PC-3 (cell line): ENCODE results near the gene GDI2. TPM values are rescaled to one million over a fixed set of nuclear protein-coding genes. Genes with fewer than 3 reads are reported as not detected.

Source experiments
- ATAC-seq: fragments of 200-7000 bp; cut with Tn5 transposase; 2 replicates; pipeline ENCODE4 v1.9.1; 2020; ENCODE audit warnings: mild to moderate bottlenecking, moderate library complexity
- BruUV-seq: library from RNA; stranded (reverse); fragments of 400-500 nt; replicated peaks from 2 replicates; lab custom pipeline; 2021; lab: Mats Ljungman, UMichigan
- CTCF ChIA-PET: fragments of 300-600 bp; sonication (Branson Sonifier 250); formaldehyde crosslinking; loops from one replicate; lab custom pipeline; 2022; ENCODE audit warnings: antibody characterized with exemption; lab: Charles Lee
- POLR2A ChIA-PET: fragments of 300-600 bp; sonication (Branson Sonifier 250); formaldehyde crosslinking; loops from one replicate; lab custom pipeline; 2022; ENCODE audit warnings: antibody characterized with exemption; ENCODE audit not compliant: unreplicated experiment; lab: Charles Lee
- DNase-seq: peaks from one replicate; pipeline ENCODE4 v3.0.0-alpha.2; 2015
- H2AFZ ChIP-seq: fragments of 300-600 bp; sonication (generic); 2 replicates; pipeline ENCODE4 v1.6.0; 2016; ENCODE audit warnings: antibody characterized with exemption, low read length
- H3F3A ChIP-seq: fragments of 300-600 bp; sonication (generic); one replicate; pipeline ENCODE4 v1.6.0; 2017; ENCODE audit warnings: antibody characterized with exemption, low read length, control low read depth, mild to moderate bottlenecking; ENCODE audit not compliant: unreplicated experiment
- H3K27ac ChIP-seq: fragments of 300-600 bp; sonication (generic); 2 replicates; pipeline ENCODE4 v1.5.1; 2016; ENCODE audit warnings: mild to moderate bottlenecking, low read length
- H3K27me3 ChIP-seq: fragments of 300-600 bp; sonication (generic); 2 replicates; pipeline ENCODE4 v1.6.1; 2016; ENCODE audit warnings: low read length, mixed read lengths
- H3K36me3 ChIP-seq: fragments of 300-600 bp; sonication (generic); 2 replicates; pipeline ENCODE4 v1.6.1; 2016; ENCODE audit warnings: low read depth, mixed run types, low read length, mixed read lengths
- H3K4me1 ChIP-seq: fragments of 300-600 bp; sonication (generic); 2 replicates; pipeline ENCODE4 v1.5.1; 2016; ENCODE audit warnings: low read length; ENCODE audit not compliant: insufficient read depth
- H3K4me2 ChIP-seq: fragments of 300-600 bp; sonication (generic); 2 replicates; pipeline ENCODE4 v1.6.0; 2016; ENCODE audit warnings: low read length
- H3K4me3 ChIP-seq: fragments of 300-600 bp; sonication (generic); 2 replicates; pipeline ENCODE4 v1.5.1; 2016; ENCODE audit warnings: mild to moderate bottlenecking, low read length, mixed read lengths
- H3K79me2 ChIP-seq: fragments of 300-600 bp; sonication (generic); 2 replicates; pipeline ENCODE4 v1.6.1; 2017; ENCODE audit warnings: low read length, mixed read lengths
- H3K9ac ChIP-seq: fragments of 300-600 bp; sonication (generic); 2 replicates; pipeline ENCODE4 v1.6.0; 2016; ENCODE audit warnings: mild to moderate bottlenecking, low read length
- H3K9me2 ChIP-seq: fragments of 300-600 bp; sonication (generic); replicated peaks from 2 replicates; pipeline ENCODE4 v1.6.1; 2016; ENCODE audit warnings: mixed run types, low read length, mixed read lengths
- H3K9me3 ChIP-seq: fragments of 300-600 bp; sonication (generic); 2 replicates; pipeline ENCODE4 v1.6.1; 2016; ENCODE audit warnings: low read length, mixed read lengths
- H4K20me1 ChIP-seq: fragments of 300-600 bp; sonication (generic); 2 replicates; pipeline ENCODE4 v1.6.1; 2016; ENCODE audit warnings: low read length, mixed read lengths
- EZH2 ChIP-seq: fragments of 300-600 bp; sonication (generic); IDR thresholded peaks from one replicate; pipeline ENCODE4 v1.6.1; 2017; ENCODE audit warnings: antibody characterized with exemption, mild to moderate bottlenecking, low read length; ENCODE audit not compliant: unreplicated experiment
- EZH2phosphoT487 ChIP-seq: fragments of 300-600 bp; sonication (generic); IDR thresholded peaks from 2 replicates; pipeline ENCODE4 v1.6.1; 2018; ENCODE audit warnings: mild to moderate bottlenecking, antibody characterized with exemption, low read length, borderline replicate concordance
- intact Hi-C: fragments of 100-400 bp; cut with micrococcal nuclease; formaldehyde crosslinking; loops from 2 replicates; pipeline ENCODE4 v1.9.0; 2023
- total RNA-seq: library from RNA; depleted of rRNA; stranded (reverse); fragments of >200 nt; gene quantifications from 2 replicates; pipeline ENCODE4 v1.2.3, GENCODE V29; 2014
- TF ChIP-seq, protein P1 (sequence below): fragments of 300-600 bp; sonication (generic); conservative IDR thresholded peaks from 2 replicates; pipeline ENCODE4 v1.5.1; 2017; ENCODE audit warnings: antibody characterized with exemption, low read depth, mild to moderate bottlenecking, low read length

GDI2 gene
- total RNA-seq, 1 experiment from 2014 or later: 122 TPM

DNA sequence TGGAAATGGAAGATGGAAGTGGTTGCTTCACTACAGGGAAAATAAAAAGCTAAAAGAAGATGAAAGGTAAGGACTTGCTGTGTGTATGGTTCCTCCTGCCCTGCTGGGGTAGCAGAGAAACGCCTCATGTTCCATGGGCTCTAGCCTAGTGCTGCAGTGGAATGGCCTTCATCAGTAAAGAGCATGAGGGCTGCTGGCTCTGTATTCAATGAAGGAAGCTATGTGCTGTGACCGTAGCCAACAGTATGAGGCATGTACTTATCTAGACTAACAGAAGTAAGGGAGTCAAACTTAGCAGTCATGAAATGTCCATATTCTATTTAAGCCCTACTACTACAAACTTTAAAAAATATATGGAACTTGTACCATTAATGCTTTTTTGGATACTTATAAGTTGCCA, 54.3 kb downstream of the GDI2 start:
- Histone ChIP-seq H3K9ac (no peak overlapping the region), H3K4me2 (no peak overlapping the region), H2AFZ (no peak overlapping the region), H4K20me1 (no peaks in the 10 kb centered on the region), H3K9me3 (no peaks in the 10 kb centered on the region), H3K27me3 (no peaks in the 10 kb centered on the region), H3K36me3 (peaks cover 3% of the 10 kb centered on the region; the same call in 1 of the 2 replicates), H3K27ac (no peak overlapping the region), H3K9me2 (no peaks in the 10 kb centered on the region), H3K79me2 (no peaks in the 10 kb centered on the region), H3K4me3 (no peak overlapping the region), H3F3A (no peaks in the 10 kb centered on the region), H3K4me1 (no peaks in the 10 kb centered on the region)
- no TSS peak for BruUV-seq
- POLR2A ChIA-PET: no interaction called here
- ATAC-seq (no peak), DNase-seq (no peak)
- TF ChIP-seq EZH2 (no peak), EZH2phosphoT487 (no peak)
- TF ChIP-seq, protein P1, sequence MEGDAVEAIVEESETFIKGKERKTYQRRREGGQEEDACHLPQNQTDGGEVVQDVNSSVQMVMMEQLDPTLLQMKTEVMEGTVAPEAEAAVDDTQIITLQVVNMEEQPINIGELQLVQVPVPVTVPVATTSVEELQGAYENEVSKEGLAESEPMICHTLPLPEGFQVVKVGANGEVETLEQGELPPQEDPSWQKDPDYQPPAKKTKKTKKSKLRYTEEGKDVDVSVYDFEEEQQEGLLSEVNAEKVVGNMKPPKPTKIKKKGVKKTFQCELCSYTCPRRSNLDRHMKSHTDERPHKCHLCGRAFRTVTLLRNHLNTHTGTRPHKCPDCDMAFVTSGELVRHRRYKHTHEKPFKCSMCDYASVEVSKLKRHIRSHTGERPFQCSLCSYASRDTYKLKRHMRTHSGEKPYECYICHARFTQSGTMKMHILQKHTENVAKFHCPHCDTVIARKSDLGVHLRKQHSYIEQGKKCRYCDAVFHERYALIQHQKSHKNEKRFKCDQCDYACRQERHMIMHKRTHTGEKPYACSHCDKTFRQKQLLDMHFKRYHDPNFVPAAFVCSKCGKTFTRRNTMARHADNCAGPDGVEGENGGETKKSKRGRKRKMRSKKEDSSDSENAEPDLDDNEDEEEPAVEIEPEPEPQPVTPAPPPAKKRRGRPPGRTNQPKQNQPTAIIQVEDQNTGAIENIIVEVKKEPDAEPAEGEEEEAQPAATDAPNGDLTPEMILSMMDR: no peak
- CTCF ChIA-PET: no interaction called here
- intact Hi-C loops: no loop called here

DNA sequence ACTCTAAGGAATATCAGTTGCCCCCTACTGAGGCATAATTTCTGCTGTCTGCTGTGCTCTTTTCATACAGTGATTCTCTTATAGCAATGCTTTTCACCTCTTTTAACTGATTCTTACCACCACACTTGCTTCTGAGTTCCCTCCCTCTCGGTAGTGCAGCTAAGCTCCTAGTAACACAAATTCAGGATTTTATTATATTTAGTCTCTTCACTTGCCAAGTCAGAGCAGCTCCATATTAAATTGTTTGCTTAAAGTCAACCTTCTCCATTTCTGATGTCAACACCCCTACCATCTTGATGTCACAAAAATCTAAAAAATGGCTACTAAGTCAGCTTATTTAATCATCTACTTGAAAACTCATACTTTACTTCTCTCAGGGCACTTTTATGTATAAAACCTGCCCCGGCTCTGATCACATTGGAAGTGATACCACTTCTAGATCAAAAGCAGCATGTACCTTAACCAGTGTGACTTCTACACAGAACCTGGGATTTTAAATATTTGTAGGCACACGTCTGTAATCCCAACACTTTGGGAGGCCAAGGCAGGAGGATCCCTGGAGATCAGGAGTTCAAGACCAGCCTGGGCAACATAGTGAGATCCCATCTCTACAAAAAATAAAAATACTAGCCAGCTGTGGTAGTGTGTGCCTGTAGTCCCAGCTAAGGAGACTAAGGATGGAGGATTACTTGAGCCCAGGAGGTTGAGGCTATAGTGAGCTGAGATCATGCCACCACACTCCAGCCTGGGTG, 55.3 kb downstream of the GDI2 start:
- CTCF ChIA-PET: no interaction called here
- no peak overlapping the region for H3K4me2 ChIP-seq
- peaks cover 3% of the 10 kb centered on the region; the same call in 1 of the 2 replicates for H3K36me3 ChIP-seq
- H3K79me2 ChIP-seq: no peaks in the 10 kb centered on the region
- POLR2A ChIA-PET: no interaction called here
- intact Hi-C loops: no loop called here
- no peak for ATAC-seq
- no peaks in the 10 kb centered on the region for H4K20me1 ChIP-seq
- no peaks in the 10 kb centered on the region for H3F3A ChIP-seq
- no peak overlapping the region for H3K27ac ChIP-seq
- no peaks in the 10 kb centered on the region for H3K4me1 ChIP-seq
- no peaks in the 10 kb centered on the region for H3K27me3 ChIP-seq
- no peak overlapping the region for H2AFZ ChIP-seq
- TF ChIP-seq EZH2: no peak
- TF ChIP-seq EZH2phosphoT487: no peak
- TF ChIP-seq, protein P1: no peak
- H3K4me3 ChIP-seq: no peak overlapping the region
- H3K9me2 ChIP-seq: no peaks in the 10 kb centered on the region
- BruUV-seq: no TSS peak
- no peak for DNase-seq
- no peaks in the 10 kb centered on the region for H3K9me3 ChIP-seq
- no peak overlapping the region for H3K9ac ChIP-seq

DNA sequence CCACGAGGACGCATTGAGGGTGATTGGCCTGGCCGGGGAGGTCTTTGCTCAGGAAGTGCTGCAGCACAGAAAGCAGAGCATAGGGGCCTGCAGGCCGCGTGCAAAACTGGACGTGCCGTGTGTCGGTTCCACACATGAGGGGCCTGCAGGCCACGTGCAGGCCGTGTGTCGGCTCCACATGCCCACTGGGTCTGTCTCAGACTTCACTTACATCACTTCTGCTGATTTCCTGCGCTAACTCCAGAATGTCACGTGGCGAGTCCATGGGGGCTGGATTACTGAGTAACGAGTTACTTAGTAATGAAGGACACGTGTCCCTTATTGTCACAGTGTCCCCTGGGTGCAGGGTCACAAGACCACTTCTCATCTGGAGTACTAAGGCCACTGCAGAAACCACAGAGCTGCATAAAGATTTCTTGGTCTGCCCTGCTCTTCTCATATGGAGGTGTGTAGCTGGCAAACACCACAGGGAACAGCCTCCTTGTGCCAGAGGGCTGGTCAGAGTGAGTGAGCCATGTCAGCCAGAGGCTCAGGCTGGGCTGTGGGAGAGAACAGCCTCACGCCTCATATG, 60.8 kb downstream of the GDI2 start:
- Histone ChIP-seq H3K4me2 (no peak overlapping the region), H3K27ac (no peak overlapping the region), H4K20me1 (no peaks in the 10 kb centered on the region), H3K9ac (no peak overlapping the region), H3K36me3 (no peaks in the 10 kb centered on the region), H2AFZ (no peak overlapping the region), H3K4me3 (no peak overlapping the region), H3K27me3 (no peaks in the 10 kb centered on the region), H3F3A (no peaks in the 10 kb centered on the region), H3K9me3 (no peaks in the 10 kb centered on the region), H3K9me2 (no peaks in the 10 kb centered on the region), H3K4me1 (no peaks in the 10 kb centered on the region), H3K79me2 (no peaks in the 10 kb centered on the region)
- BruUV-seq: no TSS peak
- CTCF ChIA-PET: no interaction called here
- intact Hi-C loops: no loop called here
- TF ChIP-seq EZH2 (no peak), EZH2phosphoT487 (no peak)
- TF ChIP-seq, protein P1: no peak
- ATAC-seq (no peak), DNase-seq (no peak)
- POLR2A ChIA-PET: no interaction called here
